NCI-H2196 treated with DMSO at 0.1 percent for 48 hours (cell line): ENCODE data around the gene CFAP57.

Experiments
- DNase-seq: peaks from one replicate; lab custom pipeline; 2025; ENCODE audit not compliant: unreplicated experiment; lab: John Stamatoyannopoulos, UW

Gene CFAP57

DNA sequence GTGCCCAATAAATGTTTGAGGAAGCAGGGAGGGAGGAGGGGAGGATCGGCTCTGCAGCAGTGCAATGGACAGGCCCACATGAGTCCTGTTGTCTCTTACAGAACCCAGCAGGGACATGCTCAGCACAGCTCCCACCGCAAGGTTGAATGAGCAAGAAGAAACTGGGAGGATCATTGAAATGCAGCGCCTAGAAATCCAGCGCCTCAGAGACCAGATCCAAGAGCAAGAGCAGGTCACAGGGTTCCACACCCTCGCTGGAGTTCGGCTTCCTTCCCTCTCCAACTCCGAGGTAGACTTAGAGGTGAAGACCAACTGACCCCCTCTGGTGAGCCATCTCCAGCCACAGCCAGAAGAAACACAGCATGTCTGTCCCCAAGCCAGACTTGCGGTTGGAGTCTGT, 81.7 kb downstream of the CFAP57 start:
- DNase-seq = no peak

DNA sequence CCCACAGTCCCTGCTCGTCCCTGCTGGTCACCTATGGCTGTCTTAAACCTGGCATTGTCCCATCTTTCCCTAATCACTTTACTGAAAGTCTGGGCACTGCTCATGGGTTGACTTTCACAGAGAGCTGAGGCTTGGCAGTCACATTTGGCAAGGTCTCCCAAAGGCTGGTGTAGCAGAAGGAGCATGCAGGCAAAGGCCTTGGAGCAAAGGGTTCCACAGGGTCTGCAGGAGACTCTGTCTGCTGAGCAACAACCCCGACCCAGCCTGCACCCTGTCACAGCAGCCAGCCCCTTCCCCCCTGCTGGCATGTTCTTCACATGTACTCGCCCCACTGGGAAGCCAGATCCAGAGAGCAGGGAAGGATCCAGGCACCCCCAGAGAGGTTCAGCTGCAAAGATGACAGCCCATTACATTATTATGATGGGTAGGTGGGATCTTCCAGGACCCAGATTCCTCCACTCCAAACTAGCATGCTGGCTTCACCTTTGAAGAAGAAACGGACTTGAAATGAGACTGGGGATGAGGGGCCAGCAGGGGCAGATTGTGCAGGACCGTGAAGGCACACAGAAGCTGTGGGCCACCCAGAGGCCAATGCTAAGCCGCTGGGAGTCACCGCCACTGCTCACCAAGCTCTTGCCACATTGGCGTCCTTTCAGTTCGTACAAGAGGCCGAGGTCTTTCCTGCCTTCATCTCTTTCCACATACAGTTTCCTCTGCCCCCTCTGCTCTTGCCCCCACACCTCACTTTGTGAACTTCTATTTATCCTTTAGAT, 83.5 kb downstream of the CFAP57 start:
- no peak for DNase-seq

DNA sequence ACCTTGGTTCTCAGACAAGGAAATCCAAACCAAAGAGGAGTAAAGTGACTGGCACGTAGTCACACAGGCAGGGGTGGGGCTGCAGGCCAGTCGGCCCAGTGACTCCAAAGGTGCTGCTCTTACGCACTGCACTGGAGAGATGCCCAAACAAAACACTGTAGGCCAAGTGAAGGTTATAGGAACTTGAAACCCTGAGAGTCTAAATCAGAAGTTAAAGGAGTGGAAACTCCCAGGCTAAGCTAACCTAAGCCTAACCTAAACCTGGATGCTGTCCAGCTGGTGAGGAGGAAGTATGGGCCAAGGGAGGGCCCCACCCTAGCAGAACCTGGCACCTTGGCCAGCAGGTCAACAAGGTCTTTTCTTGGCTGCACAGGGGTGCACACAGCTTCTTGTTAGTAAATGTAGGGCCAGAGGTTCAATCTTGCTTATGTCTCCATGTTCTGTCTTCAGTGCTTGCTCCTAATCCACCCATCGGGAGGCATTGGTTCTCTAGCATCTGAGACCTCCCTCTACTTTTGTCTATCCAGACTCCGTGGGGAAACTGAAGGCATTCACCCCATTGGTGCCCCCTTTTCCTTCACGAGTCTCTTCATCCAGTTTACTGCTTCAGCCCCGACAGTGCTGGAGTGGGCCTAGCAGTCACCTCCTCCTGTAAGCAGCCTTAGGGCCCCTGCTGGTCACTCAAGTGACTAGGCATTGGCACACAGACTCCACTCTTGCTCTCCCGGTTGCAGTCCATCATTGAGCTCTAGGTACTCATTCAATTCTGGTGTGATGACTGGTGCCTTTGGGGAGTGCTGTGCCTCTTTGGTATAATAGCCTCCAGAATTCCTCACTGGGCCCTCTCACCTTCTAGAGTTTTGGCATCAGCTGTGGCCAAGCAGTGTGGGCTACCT, 84.8 kb downstream of the CFAP57 start:
- DNase-seq = peak; percentile 33

DNA sequence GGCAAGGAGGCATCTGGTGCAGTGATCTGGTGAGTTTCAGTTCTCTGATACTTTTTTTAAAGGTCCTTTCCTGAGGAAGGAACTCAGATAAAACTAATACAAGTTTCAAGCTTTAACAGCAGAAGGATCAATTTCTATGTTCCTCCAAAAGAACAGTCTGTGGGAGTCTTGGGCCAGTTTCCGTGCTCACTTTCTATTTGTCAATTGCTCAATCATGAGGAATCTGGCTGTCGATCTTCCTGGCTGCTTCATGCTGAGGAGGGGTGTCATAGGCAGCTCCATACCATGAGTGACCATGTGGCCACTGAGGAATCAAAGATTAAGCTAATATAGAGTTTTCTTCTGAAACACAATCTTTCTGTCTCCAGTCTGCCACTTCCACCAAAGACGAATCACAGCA, 86.2 kb downstream of the CFAP57 start:
- DNase-seq = no peak

DNA sequence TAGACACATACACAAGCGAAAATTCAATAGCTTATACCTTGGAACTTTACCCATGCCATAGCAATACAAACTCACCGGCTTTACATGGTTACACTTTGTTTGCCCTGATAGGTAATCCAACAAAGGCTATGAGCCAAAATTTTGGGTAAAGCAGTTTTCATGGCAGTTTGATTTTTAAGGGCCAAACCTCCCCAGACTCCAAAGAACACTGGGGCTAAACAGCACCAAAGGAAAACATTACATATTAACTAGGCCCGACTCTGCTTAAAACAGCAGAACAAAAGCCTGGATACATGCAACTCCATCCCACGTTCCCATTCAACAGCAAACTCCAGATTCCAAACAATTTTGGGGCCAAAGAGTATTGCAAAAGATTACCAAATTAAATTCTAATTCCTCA, 93.3 kb downstream of the CFAP57 start:
- no peak for DNase-seq

DNA sequence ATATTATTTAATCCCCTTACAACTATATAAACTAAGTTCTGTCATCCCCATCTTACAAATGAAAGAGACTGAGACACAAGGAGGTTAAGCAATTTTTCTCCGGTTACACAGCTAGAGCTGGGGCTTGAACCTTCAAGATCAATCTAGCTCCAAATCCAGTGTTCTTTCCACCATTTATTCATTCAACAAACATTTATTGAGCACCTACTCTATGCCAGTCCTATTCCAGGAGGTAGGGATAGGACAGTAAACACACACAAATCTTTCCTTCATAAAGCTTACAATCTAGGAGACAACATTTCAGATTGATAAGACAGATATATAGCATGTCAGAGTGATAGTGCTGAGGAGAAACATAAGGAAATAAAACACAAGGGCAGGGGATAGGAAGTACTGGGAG, 94.8 kb downstream of the CFAP57 start:
- no peak for DNase-seq

DNA sequence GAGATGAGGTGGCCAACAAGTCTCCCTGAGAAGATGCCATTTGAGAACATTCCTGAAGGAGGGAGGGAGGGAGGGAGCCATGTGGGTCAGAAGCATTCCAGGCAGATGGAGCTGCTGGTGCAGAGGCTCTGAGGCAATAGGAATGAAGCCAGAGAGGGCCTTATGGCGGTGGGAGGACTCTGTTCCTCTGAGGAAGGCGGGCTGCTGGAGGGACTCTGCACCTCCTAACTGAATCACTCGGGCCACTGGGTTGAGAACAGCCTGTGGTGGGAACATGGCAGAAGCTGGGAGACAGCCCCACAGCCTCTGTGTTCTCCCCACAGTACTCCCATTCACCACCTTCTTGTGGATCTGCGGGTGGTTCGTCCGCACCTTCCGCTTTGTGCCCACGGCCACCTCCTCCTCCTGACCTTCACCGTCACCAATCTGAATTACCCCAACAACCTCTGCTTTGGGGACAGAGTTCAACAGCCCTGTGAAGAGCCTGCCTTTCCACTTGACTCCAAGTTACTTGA, 95.2 kb downstream of the CFAP57 start:
- no peak for DNase-seq

DNA sequence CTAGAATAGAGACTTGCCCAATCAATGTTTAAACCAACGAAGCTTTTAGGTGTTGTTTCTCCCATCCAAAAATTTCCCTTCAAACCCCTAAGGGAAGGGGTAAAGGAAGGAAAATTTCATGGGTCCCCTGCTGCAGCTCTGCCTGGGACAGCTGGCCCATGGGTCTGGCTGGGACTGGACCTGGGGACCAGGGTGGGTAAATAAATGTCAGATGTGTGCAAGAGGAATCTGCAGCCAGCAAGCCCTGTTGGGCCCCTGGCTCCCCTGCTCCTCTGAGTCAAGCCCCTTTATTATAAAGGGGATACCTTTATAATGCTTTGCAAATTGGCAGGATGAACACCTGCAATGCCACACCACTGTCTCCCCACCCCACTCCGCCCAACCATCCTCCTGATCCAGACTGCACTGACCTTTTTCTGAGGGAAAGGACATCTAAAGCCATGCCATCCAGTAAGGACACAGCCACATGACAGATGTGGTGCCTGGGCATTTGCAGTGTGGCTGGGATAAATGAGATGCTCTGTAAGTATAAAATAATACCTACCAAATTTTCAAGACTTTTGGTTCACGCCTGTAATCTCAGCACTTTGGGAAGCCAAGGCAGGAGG, 95.8 kb downstream of the CFAP57 start:
- DNase-seq = no peak

DNA sequence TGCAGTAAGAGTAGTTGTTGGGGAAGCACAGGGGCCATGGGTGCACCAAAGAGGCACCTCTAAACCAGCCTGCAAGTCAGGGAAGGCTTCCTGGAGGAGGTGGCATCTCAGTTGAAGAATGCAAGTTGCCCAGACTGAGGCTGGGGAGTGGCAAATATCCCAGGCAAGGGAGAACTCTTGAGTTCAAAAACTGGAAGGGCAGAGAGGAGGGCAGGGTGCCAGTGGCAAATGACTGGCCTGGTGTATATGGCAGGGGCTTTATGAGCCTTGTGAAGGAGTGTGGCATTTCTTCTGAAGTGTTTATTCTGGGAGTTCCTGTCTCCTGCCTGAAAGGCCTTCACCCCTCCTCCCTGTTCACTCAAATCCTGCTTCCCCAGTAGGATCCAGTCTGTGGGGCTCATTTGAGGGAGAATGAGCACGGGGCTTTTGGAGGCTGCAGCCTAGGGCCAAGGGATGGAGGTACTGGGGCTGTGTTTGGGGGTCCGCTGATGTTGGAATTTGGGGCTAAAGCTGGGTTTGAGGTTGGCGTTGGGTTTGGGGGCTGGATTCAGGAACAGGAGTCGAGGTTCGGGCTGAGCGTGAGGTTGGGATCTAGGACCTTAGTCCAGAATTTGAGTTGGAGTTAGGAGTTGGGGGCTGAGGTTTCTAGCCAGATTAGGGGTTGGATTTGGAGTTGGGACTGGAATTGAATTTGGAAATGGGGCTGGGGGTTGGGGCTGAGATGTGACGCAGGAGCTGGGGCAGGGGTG, 97.7 kb downstream of the CFAP57 start, which contains the start of gene TMEM125:
TSS of gene TMEM125 (plus strand) at position 357 of the 749 bp plus-strand sequence. CDS start 2,740 bp downstream, outside the sequence.
- DNase-seq = no peak

DNA sequence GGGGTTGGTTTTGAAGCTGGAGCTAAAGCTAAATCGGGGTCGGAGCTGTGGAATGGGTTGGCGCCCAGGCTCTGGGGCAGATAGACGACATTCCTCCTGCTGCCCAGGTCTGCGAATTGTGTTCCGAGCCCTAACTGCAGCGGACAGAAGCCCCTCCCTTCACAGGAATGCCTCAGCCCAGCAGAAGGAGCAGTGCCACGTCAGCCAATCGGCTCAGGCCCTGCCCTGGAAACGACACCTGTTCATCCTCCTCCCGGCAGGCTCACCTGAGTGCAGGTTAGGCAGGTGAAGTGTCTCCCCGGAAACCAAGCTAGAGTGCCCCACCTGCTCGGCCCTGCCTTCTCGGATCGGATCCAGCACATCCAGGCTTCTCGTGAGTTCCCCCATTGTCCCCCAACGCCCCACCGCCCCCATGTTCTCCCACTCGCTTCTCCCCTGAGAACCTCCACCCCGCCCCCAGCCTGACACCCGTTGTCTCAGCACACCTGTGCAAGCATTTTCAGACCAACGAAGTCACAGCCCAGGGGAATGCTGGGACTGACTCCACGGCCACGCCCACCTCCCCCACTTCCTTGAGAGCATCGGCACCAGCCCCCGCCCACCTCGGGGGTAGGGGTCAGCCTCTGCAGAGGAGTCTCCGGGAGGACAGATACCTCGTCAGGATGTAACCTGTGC, 98.4 kb downstream of the CFAP57 start:
- no peak for DNase-seq

DNA sequence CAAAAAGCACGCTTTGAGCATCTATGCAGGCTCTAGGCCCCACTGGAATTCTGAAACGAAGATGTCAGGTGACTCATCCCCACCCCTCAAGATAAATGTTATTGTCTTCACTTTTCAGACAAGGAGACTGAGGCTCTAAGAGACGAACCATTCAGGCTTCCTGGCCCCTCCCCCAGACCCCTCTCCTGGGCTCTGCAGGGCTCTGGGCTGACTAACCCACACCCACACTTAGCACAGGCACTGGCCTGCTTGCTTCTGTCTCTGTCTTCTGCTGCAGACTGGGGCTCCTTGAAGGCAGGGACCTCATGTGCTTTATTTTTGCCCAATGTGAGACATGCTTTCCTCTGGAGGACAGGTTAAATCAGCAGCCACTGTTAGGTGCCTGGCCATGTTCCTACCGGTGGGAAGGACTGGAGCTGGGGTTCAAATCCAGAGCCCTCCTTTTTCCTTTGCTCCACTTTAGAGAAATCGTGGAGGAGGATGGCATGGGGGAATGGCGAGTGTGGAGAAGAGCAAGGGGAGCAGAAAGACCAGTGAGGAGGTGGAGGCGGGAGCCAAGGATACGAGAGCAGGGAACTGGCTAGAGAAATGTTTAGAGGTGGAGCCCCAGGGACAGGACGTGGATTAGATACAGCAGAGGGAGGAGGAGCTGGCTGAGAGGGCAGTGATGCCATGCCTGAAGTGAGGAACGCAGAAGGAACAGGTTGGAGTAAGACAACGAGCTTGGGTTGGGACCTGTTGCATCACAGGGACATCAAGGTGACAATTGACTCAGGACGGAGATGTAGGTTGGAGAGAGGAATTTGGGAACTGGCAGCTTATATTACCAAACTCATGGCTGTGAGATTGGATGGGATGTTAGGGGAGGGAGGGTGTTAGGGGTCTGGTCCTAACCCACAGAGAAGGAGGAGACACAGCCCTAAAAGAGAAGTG, 99.3 kb downstream of the CFAP57 start:
- no peak for DNase-seq

DNA sequence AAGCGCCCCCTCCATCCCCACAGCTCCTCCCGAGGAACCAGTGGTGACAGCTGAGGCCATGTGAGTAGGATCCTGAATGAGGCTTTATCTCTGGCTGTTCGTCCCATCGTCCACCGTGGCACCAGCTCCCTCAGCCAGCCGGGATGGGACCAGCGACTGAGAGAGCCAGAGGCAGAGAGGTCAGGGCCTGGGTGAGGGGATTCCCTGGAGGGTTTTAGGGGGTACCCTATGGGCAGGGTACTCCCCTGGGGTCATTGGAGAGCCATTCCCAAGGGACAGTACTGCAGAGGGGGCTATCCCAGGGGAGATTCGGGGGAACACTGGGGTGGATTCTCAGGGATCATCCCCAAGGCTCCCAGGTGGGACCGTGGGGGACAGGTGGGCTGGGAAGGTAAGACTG, 100.0 kb downstream of the CFAP57 start:
- no peak for DNase-seq

DNA sequence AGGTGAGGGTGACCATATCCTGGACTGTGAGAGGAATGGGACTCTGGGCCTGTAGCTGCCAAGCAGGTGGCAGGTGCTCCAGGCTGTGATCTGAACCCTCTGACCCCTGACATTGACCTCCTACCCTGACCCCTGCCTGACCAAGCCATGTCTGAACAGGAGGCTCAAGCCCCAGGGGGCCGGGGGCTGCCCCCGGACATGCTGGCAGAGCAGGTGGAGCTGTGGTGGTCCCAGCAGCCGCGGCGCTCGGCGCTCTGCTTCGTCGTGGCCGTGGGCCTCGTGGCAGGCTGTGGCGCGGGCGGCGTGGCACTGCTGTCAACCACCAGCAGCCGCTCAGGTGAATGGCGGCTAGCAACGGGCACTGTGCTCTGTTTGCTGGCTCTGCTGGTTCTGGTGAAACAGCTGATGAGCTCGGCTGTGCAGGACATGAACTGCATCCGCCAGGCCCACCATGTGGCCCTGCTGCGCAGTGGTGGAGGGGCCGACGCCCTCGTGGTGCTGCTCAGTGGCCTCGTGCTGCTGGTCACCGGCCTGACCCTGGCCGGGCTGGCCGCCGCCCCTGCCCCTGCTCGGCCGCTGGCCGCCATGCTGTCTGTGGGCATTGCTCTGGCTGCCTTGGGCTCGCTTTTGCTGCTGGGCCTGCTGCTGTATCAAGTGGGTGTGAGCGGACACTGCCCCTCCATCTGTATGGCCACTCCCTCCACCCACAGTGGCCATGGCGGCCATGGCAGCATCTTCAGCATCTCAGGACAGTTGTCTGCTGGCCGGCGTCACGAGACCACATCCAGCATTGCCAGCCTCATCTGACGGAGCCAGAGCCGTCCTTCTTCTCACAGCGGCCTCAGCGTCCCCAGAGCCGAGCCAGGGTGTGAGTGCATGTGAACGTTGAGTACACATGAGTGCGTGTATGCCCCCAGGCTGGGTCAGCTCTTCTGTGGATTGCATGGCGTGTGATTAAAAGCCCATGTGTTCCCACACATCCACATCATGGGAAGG, 100.7 kb downstream of the CFAP57 start:
- no peak for DNase-seq

DNA sequence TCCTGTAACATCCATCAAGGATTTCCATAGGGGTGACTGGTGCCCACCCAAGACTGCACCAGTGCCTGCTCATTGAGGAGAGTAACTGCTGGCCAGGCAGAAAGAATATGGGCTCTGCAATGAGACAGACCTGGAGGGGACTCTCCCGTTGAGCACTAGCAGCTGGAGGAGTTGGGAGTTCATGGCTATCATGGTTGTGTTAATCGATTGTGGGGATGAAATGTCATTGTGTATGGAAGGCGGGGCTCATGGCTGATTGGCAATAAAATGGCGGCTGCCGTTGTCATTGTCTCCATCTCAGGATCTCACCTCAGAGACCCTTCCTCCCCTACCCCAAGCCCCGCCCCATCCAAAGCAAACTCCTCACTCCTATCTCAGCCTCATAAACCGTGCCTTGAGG, 101.6 kb downstream of the CFAP57 start:
- no peak for DNase-seq

DNA sequence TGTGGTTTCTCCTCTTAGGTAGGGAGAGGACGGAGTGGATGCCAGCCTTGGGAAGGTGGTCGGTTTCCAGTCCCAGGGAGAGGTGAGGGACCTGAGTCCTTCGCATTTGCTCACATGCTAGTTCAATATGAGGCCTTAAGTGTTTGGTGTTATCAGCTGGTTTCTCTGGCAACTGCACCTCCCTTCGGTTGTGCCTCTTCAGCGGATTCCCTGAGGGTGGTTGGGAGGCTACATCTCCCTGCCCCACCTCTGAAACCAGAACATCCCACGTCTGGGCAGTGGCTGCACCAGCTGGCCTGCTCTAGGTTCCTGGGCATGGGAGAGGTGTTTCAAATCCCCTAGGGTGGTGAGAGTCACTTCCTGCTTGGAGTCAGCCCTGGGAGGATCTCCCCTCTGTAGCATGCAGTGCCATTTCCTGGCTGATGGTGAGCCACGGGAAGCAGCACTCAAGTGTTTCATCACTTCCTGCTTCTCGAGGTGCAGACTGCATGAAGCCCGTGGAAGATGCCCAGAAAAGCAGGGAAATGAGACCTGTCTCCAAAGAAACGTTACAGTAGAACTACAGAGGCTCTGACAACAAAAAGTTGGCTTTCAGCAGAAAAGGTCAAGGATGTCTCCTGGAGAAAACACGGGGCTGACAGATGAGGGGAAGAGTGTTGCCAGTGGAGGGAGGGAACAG, 102.1 kb downstream of the CFAP57 start:
- no peak for DNase-seq

DNA sequence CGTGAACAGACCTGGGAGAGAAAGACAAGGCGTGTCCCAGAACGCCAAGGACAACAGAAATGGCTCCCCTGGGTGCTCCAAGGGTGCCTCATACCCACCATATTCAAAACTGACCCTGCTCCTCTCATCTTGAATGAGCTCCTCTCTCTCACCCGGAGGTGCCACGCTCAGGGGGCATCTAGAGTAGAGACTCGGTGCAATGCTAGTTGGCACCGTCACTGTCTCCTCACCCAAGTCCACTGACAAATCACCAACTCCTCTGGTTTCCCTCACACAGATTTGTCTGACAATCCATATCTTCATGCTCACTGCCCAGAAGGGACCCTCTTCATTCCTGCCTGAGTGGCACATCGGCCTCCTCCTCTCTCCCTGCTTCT, 102.7 kb downstream of the CFAP57 start:
- no peak for DNase-seq

DNA sequence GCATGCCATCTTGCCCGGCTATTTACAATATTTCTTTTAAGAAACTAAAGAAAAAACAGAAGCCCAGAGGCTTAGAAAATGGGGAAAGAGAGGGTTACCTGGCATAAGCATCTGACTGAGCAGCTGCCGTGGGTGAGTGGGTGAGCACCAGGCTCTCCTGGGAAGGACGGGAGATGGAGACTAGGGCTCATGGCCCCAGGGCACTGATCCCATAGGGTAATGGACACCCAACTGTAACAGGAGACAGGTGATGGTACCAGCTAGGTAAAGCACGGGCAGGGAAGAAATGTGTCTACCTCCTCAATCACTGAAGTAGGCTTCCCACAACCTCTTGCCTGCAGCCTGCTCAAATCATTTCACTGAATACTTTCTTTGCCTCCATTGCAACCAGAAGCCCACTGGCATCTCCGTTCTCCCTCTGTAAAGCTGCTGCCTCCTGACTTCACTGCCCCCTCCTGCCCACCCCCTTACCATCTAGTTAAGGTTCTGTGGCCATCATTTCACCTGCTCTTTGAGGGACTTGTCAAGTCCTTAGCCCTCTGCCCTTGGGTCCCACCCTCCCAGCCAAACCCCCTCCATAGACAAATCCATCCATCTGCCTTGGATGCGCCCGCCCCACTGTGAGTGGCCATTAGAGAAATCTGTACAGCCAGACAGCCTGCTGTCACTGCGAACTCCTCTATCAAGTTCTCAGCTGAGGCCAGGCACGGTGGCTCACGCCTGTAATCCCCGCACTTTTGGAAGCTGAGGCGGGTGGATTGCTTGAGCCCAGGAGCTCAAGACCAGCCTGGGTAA, 103.9 kb downstream of the CFAP57 start:
- no peak for DNase-seq
